Neural cell (in vitro differentiated cells): ENCODE data around the gene COTL1. TPM values are rescaled to one million over a fixed set of nuclear protein-coding genes. Genes with fewer than 3 reads are reported as not detected.
A peak's percentile ranks its signal among the peaks of the same experiment; 100 is the strongest.

Experiments used
- H2AFZ ChIP-seq: fragments of 200-600, 300-800 bp; sonication (generic), shearing (Covaris generic); 2 replicates; pipeline ENCODE4 v1.6.0; 2014; ENCODE audit warnings: low read depth, mild to moderate bottlenecking, antibody characterized with exemption, low read length, moderate library complexity
- H3F3A ChIP-seq: fragments of 200-600 bp; shearing (Covaris generic); 2 replicates; pipeline ENCODE4 v1.6.1; 2016; ENCODE audit warnings: mild to moderate bottlenecking, moderate library complexity, mixed read lengths, antibody characterized with exemption, low read length; ENCODE audit not compliant: insufficient read depth, poor library complexity, severe bottlenecking
- H3K27ac ChIP-seq: fragments of 200-600, 300-800 bp; sonication (generic), shearing (Covaris generic); 2 replicates; pipeline ENCODE4 v1.5.1; 2014; ENCODE audit warnings: mild to moderate bottlenecking, low read length, moderate library complexity
- H3K27me3 ChIP-seq: fragments of 300-800, 200-600 bp; sonication (generic), shearing (Covaris generic); 2 replicates; pipeline ENCODE4 v1.6.0; 2014; ENCODE audit warnings: mild to moderate bottlenecking, low read depth, low read length, moderate library complexity; ENCODE audit not compliant: insufficient read depth
- H3K36me3 ChIP-seq: fragments of 300-800, 200-600 bp; sonication (generic), shearing (Covaris generic); 2 replicates; pipeline ENCODE4 v1.5.1; 2014; ENCODE audit warnings: mild to moderate bottlenecking, antibody characterized with exemption, low read length, moderate library complexity; ENCODE audit not compliant: insufficient read depth
- H3K4me2 ChIP-seq: fragments of 300-800, 200-600 bp; sonication (generic), shearing (Covaris generic); 2 replicates; pipeline ENCODE4 v1.6.0; 2014; ENCODE audit warnings: mild to moderate bottlenecking, low read length
- H3K4me3 ChIP-seq: fragments of 300-800, 200-600 bp; sonication (generic), shearing (Covaris generic); 2 replicates; pipeline ENCODE4 v1.5.1; 2014; ENCODE audit warnings: mild to moderate bottlenecking, low read length, moderate library complexity
- H3K79me2 ChIP-seq: fragments of 200-600 bp; shearing (Covaris generic); replicated peaks from 2 replicates; pipeline ENCODE4 v1.6.0; 2014; ENCODE audit warnings: mild to moderate bottlenecking, low read length, moderate library complexity; ENCODE audit not compliant: insufficient read depth
- H3K9ac ChIP-seq: fragments of 300-800, 200-600 bp; sonication (generic), shearing (Covaris generic); 2 replicates; pipeline ENCODE4 v1.6.1; 2016; ENCODE audit warnings: mild to moderate bottlenecking, low read length, mixed read lengths
- H3K9me2 ChIP-seq: fragments of 200-600 bp; shearing (Covaris generic); 2 replicates; pipeline ENCODE4 v1.6.1; 2016; ENCODE audit warnings: mild to moderate bottlenecking, low read length, mixed read lengths; ENCODE audit not compliant: insufficient read depth
- H3K9me3 ChIP-seq: fragments of 200-600, 300-800 bp; sonication (generic), shearing (Covaris generic); 2 replicates; pipeline ENCODE4 v1.6.1; 2016; ENCODE audit warnings: mild to moderate bottlenecking, mixed run types, low read length, moderate library complexity, mixed read lengths
- H4K20me1 ChIP-seq: fragments of 200-600 bp; shearing (Covaris generic); 2 replicates; pipeline ENCODE4 v1.6.1; 2016; ENCODE audit warnings: mild to moderate bottlenecking, mixed run types; ENCODE audit not compliant: insufficient read depth
- EP300 ChIP-seq: fragments of 450-650 bp; conservative IDR thresholded peaks from 2 replicates; pipeline ENCODE4 v1.6.1; 2014; ENCODE audit warnings: antibody characterized with exemption, mild to moderate bottlenecking, moderate library complexity; ENCODE audit not compliant: poor library complexity, severe bottlenecking
- EZH2 ChIP-seq: fragments of 200-600, 300-800 bp; shearing (Covaris generic), sonication (generic); IDR thresholded peaks from 2 replicates; pipeline ENCODE4 v1.6.1; 2014; ENCODE audit warnings: antibody characterized with exemption, low read length, borderline replicate concordance, mild to moderate bottlenecking; ENCODE audit not compliant: insufficient read depth, poor library complexity, severe bottlenecking
- MXI1 ChIP-seq: fragments of 450-650 bp; conservative IDR thresholded peaks from 2 replicates; pipeline ENCODE4 v1.6.1; 2014; ENCODE audit warnings: antibody characterized with exemption, mild to moderate bottlenecking; ENCODE audit not compliant: poor library complexity, severe bottlenecking
- POLR2AphosphoS5 ChIP-seq: IDR thresholded peaks from 2 replicates; pipeline ENCODE4 v1.6.1; 2012
- RAD21 ChIP-seq: fragments of 450-650 bp; conservative IDR thresholded peaks from 2 replicates; pipeline ENCODE4 v1.6.1; 2014; ENCODE audit warnings: antibody characterized with exemption, mild to moderate bottlenecking, moderate library complexity
- REST ChIP-seq: IDR thresholded peaks from 2 replicates; pipeline ENCODE4 v1.6.1; 2012; ENCODE audit warnings: borderline replicate concordance
- SMC3 ChIP-seq: fragments of 450-650 bp; conservative IDR thresholded peaks from 2 replicates; pipeline ENCODE4 v1.6.1; 2014; ENCODE audit warnings: antibody characterized with exemption, mild to moderate bottlenecking, moderate library complexity; ENCODE audit not compliant: poor library complexity
- TAF1 ChIP-seq: IDR thresholded peaks from 2 replicates; pipeline ENCODE4 v1.6.1; 2012; ENCODE audit warnings: low read depth
- polyA minus RNA-seq: library from RNA; depleted of rRNA, polyadenylated mRNA; stranded (reverse); fragments of >200 nt; gene quantifications from 2 replicates; pipeline ENCODE4 v1.2.3, GENCODE V29; 2014
- polyA plus RNA-seq: library from polyadenylated mRNA; depleted of rRNA; stranded (reverse); fragments of >200 nt; gene quantifications from 2 replicates; pipeline ENCODE4 v1.2.3, GENCODE V29; 2014
- TF ChIP-seq, protein P1 (sequence below): fragments of 450-650 bp; IDR thresholded peaks from 2 replicates; pipeline ENCODE4 v1.5.1; 2014; ENCODE audit warnings: antibody characterized with exemption, mild to moderate bottlenecking, moderate library complexity; ENCODE audit not compliant: poor library complexity, severe bottlenecking

The COTL1 gene, protein sequence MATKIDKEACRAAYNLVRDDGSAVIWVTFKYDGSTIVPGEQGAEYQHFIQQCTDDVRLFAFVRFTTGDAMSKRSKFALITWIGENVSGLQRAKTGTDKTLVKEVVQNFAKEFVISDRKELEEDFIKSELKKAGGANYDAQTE
- 86.6 and 91.2 TPM in 2 replicates for polyA plus RNA-seq
- 70.0 and 73.5 TPM in 2 replicates for polyA minus RNA-seq

GRCh38 chr16:84617791-84618580 lies at the start of gene COTL1:
Gene COTL1 (minus strand): TSS chr16:84618078. CDS start chr16:84617914, 164 bp downstream.
- Histone ChIP-seq H3K9ac (peak within 1 kb of the TSS; percentile 77), H3K27ac (peak within 1 kb of the TSS; percentile 64), H2AFZ (peak within 1 kb of the TSS; percentile 62), H3K36me3 (no peaks in the 10 kb centered on the region), H4K20me1 (no peaks in the 10 kb centered on the region), H3K4me3 (peak within 1 kb of the TSS; percentile 98), H3K27me3 (no peaks in the 10 kb centered on the region), H3K9me3 (no peaks in the 10 kb centered on the region), H3F3A (no peaks in the 10 kb centered on the region), H3K4me2 (peak within 1 kb of the TSS; percentile 88), H3K9me2 (no peaks in the 10 kb centered on the region), H3K79me2 (peaks cover 28% of the 10 kb centered on the region)
- TF ChIP-seq EP300 (peak; percentile 43), REST (no peak), RAD21 (no peak), POLR2AphosphoS5 (peak; percentile 88), EZH2 (no peak), MXI1 (peak; percentile 67), TAF1 (peak; percentile 60), SMC3 (peak; percentile 50)
- TF ChIP-seq, protein P1, sequence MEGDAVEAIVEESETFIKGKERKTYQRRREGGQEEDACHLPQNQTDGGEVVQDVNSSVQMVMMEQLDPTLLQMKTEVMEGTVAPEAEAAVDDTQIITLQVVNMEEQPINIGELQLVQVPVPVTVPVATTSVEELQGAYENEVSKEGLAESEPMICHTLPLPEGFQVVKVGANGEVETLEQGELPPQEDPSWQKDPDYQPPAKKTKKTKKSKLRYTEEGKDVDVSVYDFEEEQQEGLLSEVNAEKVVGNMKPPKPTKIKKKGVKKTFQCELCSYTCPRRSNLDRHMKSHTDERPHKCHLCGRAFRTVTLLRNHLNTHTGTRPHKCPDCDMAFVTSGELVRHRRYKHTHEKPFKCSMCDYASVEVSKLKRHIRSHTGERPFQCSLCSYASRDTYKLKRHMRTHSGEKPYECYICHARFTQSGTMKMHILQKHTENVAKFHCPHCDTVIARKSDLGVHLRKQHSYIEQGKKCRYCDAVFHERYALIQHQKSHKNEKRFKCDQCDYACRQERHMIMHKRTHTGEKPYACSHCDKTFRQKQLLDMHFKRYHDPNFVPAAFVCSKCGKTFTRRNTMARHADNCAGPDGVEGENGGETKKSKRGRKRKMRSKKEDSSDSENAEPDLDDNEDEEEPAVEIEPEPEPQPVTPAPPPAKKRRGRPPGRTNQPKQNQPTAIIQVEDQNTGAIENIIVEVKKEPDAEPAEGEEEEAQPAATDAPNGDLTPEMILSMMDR: no peak

GRCh38 chr16:84665843-84666242 lies 48.0 kb upstream of the COTL1 start:
- no peak for TF ChIP-seq RAD21
- no peak for TF ChIP-seq SMC3
- no peak for TF ChIP-seq EP300
- TF ChIP-seq TAF1: no peak
- no peak for TF ChIP-seq EZH2
- no peak for TF ChIP-seq POLR2AphosphoS5
- H3F3A ChIP-seq: no peaks in the 10 kb centered on the region
- no peaks in the 10 kb centered on the region for H4K20me1 ChIP-seq
- H3K79me2 ChIP-seq: no peaks in the 10 kb centered on the region
- no peaks in the 10 kb centered on the region for H3K36me3 ChIP-seq
- H3K27ac ChIP-seq: no peak overlapping the region
- H2AFZ ChIP-seq: no peak overlapping the region
- no peak overlapping the region for H3K4me3 ChIP-seq
- no peak overlapping the region for H3K4me2 ChIP-seq
- H3K9ac ChIP-seq: no peak overlapping the region
- H3K9me3 ChIP-seq: no peaks in the 10 kb centered on the region
- no peaks in the 10 kb centered on the region for H3K9me2 ChIP-seq
- H3K27me3 ChIP-seq: no peaks in the 10 kb centered on the region
